ENCODE measurements around the gene IFI27L2.

The IFI27L2 gene

DNA sequence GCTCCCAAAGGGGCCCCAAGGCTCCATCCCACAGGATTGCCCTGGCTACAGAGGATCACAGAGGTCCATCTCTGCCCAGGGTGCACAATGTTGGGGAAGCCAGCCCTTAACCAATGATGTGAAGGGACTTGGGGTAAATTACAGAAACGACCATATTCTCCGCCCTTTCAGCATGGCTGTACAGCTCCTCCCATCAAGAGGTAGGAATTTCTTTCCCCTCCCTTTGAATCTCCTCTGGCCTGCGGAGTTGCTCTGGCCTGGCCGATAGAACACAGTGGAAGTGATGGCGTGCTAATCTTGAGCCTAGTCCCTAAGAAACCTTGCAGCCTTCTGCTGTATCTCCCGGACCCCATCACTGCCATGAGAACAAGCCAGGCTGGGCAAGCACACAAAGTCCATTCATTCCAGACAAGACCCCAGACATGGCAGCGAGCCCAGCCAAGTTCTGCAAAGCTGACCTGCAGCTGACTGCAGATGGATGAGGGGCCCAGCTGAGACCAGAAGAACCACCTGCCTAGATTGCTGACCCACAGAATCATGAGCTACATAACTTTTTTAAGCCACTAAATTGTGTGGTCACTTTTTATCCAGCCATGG, 25.8 kb downstream of the IFI27L2 start:
- in situ Hi-C loops (cut with HindIII; ENCODE audit: low sequenced_read_pairs) = no loop called here

DNA sequence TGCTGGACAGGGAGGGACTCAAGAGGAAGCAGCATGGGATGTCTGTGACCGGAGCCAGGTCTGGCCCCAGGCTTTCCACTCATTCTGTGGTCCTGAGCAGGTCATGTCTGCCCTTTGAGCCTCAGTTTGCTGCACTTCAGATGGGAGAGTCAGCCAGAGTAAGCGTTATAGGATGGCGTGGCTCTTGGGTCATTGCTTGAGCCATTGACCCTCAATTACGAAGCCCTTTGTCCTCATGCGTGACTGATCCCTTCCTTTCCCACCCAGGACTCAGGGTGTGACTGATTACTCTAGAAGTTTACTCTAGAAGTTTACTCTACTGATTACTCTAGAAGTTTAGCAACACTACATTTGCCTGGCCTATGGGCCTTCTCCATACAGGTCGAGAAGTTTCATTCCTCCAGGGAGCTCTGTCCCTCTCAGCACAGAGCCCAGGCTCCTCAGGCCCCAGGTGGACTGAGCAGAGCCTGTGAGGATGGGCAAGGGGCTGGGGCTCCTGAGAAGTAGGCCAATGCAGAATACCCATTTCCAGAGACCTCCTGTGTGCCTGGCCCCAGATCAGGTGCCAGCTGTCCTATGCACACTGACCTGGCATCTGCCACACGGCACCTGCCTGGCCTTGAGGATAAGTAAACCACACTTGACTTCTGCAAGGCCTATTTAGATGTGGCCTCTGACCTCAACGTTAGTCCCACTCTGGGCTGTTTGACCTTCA, 26.5 kb downstream of the IFI27L2 start:
- in situ Hi-C loops (cut with HindIII; ENCODE audit: low sequenced_read_pairs) = no loop called here

DNA sequence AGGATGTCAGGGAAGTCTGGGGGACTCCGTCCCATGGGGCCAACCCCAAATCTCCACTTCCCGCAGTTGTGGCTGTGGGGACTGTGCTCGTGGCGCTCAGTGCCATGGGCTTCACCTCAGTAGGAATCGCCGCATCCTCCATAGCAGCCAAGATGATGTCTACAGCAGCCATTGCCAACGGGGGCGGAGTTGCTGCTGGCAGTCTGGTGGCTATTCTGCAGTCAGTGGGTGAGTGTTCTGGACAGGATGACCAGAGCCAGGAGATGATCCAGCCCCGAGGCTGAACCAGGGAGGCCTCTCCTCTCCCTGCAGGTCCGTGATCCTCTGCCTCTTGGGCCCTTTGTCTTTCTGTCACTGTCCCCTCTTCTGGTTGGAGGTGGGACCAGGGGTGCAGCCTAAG, 27.7 kb downstream of the IFI27L2 start:
- in situ Hi-C loops (cut with HindIII; ENCODE audit: low sequenced_read_pairs) = no loop called here

DNA sequence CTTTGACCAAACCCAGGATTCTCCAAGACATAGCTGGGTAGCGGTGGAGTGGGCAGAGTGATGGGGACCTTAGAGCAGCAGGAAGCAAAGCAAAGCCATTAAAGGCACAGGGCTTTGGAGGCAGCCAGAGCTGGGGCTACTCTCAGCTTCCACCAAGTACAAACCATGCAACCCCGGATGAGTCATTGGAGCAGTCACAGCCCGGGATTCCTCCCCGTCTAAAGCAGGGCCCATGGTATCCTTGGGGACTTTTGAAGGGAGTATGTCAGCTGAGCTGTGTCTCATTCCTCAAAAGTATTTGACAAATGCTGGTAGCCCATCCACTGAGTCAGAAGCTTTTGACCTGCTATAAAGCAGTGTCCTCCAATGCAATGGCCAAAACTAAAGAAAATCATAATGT, 28.6 kb downstream of the IFI27L2 start:
- in situ Hi-C loops (cut with HindIII; ENCODE audit: low sequenced_read_pairs) = no loop called here

DNA sequence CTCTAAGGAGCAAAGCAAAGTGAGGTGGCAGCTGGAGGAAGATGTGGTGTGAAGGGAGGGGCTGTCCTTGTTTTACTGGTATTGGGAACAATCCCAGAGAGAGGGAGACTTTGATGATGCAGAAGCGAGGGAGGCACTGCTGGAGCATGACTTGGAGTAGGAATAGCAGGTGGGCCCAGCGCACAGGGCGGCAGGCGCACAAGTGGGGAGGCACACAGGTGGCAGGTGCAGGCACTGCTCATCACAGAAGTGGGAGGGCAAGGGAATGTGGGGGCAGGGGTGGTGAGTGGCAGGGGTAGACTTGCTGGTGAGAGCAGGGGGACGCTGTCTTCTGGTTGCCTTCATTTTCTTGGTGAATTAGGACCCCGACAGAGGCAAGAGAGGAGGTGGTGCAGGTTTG, 30.4 kb downstream of the IFI27L2 start:
- in situ Hi-C loops (cut with HindIII; ENCODE audit: low sequenced_read_pairs) = no loop called here

DNA sequence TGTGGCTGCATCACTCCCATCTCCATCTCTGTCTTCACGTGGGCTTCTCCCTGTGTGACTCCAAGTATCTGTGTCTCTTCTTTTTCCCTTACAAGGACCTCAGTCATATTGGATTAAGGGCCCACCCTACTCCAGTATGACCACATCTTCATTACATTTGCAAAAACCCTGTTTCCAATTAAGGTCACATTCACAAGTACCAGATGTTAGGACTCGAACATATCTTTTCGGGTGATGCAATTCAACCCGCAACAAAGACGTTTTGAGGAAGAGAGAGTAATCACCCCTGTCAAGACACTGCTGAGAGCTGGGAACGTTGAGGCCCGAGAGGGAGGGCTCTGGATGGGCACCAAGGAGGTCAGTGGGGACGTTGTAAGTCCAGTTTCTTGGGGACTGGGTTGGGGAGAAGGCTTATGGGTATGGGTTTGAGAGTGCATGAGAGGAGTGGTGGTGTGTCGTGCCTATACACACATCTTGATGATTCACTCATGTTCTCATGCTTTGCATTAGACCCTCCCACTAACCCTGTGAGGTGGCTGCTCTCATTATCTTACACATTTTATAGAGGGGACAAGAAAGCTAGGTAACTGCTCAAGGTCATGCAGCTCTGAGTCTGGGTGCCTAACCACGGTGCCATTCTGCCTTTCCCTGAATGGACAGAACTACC, 30.9 kb downstream of the IFI27L2 start:
- in situ Hi-C loops (cut with HindIII; ENCODE audit: low sequenced_read_pairs) = no loop called here

DNA sequence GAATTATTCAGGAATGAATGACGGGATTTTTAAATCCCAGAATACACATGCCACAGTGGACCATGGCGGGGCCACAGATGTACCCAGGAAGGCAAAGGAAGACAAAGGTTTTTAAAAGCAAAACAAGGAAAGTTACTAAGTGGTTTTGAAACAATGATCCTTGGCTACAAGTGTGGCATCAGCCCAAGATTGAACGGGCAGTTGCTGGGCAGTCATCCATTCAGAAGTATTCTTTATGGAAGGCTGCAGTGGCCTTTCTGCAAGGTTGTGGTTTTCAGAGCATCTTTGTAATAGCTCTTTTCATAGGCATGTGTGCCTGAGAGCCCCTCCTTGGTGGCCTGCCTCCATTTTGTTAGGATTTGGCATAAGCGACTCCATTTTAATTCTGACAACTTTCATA, 32.3 kb downstream of the IFI27L2 start:
- in situ Hi-C loops (cut with HindIII; ENCODE audit: low sequenced_read_pairs) = no loop called here

DNA sequence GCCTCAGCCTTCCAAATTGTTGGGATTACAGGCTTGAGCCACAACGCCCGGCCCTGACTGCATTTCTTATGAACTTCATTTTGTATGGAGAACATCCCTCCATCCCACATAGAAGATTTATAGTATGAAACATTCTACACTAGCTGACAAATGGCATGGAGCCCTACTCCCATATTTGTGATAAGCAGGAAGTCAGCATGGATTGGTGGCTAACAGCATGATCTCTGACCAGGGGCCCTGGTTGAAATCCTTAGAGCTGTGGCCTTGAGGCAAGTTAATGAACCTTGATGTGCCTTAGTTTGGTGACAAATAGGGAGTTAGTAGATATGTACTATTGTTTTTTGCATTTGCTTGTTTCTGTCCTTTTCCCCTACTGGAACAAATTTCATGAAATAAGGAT, 36.0 kb downstream of the IFI27L2 start:
- in situ Hi-C loops (cut with HindIII; ENCODE audit: low sequenced_read_pairs) = no loop called here

DNA sequence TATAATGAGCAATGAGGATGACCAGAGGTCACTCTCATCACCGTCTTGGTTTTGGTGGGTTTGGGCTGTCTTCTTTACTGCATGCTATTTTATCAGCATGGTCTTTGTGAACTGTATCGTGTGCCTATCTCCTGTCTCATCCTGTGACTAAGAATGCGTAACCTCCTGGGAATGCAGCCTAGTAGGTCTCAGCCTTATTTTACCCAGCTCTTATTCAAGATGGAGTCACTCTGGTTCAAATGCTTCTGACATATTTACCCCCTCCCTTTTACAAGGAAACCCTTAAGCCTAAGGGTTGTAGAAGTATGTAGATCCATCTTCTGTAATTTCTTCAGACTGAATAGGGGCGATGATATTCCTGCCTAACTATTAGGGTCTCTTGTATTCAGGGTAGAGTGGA, 39.9 kb downstream of the IFI27L2 start:
- in situ Hi-C loops (cut with HindIII; ENCODE audit: low sequenced_read_pairs) = no loop called here

DNA sequence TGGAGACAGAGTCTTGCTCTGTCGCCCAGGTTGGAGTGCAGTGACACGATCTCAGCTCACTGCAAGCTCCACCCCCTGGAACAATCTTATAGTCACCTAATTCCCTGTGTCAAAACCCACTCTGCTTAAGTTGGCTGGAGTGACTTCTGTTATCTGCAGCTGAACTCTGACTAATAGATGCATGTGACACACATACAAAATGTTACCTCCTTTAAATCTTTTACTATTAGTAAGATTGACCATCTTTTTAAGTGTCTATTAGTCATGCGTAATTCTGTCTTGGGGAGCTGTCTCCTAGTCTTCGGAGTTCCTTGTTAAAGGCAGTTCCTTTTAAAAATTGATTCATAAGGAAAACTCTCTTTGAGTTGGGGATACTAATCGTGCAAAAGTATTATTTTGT, 40.9 kb downstream of the IFI27L2 start:
- in situ Hi-C loops (cut with HindIII; ENCODE audit: low sequenced_read_pairs) = no loop called here

DNA sequence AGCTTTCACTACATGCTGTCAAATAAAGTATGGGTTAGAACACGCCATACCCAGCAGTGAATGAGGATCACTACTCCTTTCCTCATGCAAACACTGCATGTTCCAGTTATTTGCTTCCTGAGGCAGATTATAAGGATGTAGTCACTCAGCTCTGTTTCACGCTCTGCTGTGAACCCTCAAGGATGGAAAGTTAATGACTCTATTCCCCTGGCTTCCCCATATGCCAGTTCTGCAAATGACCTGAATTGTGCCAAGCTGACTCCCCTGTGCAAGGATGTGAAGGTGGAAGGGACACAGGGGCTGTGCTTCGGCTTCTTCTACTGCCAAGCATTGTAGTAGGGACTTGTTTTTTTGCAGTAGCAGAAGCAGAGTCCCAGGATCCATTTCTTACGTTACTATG, 41.5 kb downstream of the IFI27L2 start:
- in situ Hi-C loops (cut with HindIII; ENCODE audit: low sequenced_read_pairs) = no loop called here

DNA sequence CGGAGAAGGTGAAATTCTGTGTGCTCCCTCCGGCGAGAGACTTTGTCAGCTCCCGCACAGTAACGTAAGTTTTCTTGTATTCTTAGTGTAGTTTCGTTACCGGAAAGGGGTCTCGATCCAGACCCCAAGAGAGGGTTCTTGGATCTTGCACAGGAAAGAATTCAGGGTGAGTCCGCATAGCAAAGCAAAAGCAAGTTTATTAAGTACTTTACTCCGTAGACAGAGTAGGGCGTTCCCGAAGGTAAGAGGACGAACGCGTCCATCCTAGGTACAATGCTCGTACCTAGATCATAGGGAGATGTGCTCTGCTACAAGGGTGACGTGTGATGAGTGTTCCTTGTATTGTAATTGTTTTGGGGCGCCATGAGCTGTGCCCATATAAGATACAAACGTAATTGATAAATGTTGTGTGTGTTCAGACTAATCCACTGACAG, 48.0 kb downstream of the IFI27L2 start:
- in situ Hi-C loops (cut with HindIII; ENCODE audit: low sequenced_read_pairs) = no loop called here

DNA sequence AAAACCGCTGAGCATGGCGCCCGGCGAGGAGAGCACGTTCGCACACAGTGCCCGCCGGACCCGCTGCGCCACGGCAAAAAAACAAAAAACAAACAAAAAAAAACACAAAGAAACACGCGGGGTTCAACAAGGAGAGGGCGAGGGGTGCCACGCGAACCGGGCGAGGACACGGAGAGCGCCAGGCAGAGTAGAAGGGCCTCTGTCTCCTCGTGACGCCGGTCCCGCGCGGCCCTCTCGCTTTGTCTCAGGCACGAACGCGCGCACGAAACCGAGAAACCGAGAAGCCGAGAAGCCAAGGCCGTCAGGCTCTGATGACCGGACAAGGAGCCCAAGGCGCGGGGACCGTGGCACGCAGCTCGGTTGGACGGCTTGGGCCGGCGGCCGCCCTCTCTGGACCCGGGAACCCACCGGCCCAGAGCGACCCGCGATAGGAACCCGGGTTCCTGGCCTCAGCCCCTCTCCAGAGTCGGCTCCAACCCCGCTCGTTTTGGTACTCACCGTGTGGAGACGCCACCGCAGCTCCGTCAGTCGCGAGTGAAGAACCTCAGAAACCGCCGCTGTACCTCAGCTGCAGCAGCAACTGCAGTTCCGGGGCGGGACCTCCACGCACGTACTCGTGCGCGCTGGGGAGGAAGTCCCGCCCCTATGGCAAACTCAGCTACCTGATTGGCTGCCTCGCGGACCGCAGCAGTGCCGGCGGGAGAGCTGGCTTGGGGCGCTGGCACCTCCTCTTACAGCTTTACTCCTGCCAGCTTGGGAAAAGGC, 48.6 kb downstream of the IFI27L2 start, which contains the start of the genes DDX24 and IFI27L1:
TSS of gene DDX24 (minus strand) at position 582 of the 765 bp plus-strand sequence. CDS start 1,460 bp downstream, outside the sequence.
TSS of gene IFI27L1 (plus strand) at position 690 of the 765 bp plus-strand sequence. CDS start 15,628 bp downstream, outside the sequence.
- in situ Hi-C loops (cut with HindIII; ENCODE audit: low sequenced_read_pairs) = no loop called here

DNA sequence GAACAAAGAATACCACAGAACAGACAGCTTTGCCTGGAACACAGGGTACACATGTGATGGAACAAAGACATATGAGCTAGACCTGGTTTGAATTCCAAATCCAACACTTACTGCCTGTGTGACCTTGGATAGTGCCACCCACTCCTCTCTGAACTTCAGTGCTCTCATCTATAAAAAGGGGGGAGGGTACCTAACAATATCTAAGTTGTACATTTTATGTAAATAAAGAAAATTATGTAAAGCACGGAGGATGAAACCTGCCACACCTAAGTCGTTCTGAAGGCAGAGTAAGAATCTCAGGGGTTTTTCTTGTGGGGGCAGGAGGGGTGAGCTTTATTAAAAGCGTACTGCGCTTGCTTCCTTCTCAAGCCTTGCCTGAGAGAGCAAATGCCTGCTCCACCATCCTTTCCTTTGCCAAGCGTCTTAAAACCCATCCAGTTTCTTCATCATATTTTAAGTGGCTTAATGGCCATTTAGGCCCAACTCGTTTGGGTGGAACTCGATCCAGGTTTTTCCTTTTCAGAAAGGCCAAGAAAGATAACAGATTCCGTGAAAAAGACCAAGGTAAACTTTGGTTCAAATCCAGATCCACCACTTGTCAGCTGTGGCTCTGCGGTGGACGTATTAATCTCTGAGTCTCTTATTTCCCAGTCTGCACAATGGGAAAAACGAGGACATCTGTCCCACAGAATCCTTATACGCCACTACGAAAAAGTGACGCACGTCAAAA, 49.3 kb downstream of the IFI27L2 start:
- in situ Hi-C loops (cut with HindIII; ENCODE audit: low sequenced_read_pairs) = no loop called here

DNA sequence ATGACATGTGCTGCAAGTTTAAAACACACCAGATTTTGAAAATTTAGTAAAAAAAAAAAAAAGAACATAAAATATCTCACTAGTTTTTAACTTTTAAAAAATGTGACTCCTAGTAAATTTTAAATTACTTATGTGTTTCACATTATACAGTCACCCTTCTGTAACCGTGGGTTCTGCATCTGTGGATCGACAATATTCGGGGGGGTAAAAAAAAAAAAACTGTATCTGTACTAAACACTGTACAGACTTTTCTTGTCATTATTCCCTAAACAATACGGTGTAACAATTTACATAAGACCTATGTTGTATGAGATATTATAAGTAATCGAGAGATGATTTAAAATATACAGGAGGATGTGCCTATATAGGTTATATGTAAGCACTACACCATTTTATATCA, 51.6 kb downstream of the IFI27L2 start:
- in situ Hi-C loops (cut with HindIII; ENCODE audit: low sequenced_read_pairs) = no loop called here

All from DLD1 (cell line).